ENCODE data around the gene TRIM43B. TPM values are rescaled to one million over a fixed set of nuclear protein-coding genes. Genes with fewer than 3 reads are reported as not detected.
"Not testable (repeated sequence)": the region's sequence is repeated elsewhere in the genome, so short reads cannot be mapped to it uniquely, and the experiment has no call there.

TRIM43B gene
- total RNA-seq (not detected), polyA plus RNA-seq (not detected)
- long read RNA-seq, donor 1: 0 reads
- long read RNA-seq, donor 2: 0 reads
- long read RNA-seq, donor 3: 0 reads
- long read RNA-seq, donor 4: 0 reads
- long read RNA-seq, donor 5: 0 reads
- long read RNA-seq, donor 6: 0 reads
- long read RNA-seq, donor 7: 0 reads
- long read RNA-seq, donor 8: 0 reads
- long read RNA-seq, donor 9: 0 reads
- long read RNA-seq, donor 10: 0 reads

DNA sequence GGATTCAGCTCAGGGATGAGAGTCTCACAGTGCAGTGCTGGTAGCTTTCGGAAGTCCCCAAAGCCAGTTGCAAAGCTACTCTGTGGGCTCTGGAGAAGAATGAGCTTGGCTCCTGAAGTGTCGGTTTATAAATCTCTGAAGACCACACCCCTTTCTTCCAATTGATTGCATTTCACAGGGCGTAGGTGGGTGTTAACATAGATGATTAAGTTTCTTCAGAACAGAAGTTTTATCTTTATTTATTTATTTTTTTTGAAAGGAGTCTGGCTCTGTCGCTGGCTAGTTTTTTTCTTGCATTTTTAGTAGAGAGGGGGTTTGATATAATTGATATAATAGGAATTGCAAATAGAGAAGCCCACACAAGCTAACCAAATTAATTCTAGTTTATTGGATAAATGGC, at the start of gene TRIM43B:
Gene TRIM43B, minus strand, starts transcription at position 101 of the 400 bp plus-strand sequence. CDS start 2,040 bp downstream, outside the sequence.
- intact Hi-C loops (cut with DNase I); H3K27me3 ChIP-seq; H3K9me3 ChIP-seq (replicated peaks in 1 of 3); H3K4me3 ChIP-seq; H3K36me3 ChIP-seq (replicated peaks in 1 of 2); DNase-seq; H3K27ac ChIP-seq; H3K4me1 ChIP-seq (replicated peaks in 1 of 2): not testable (repeated sequence)
- WGBS, 4 donors: 86 to 100% (median 100%) methylated on average over 1 to 2 of the region's 4 CpGs

DNA sequence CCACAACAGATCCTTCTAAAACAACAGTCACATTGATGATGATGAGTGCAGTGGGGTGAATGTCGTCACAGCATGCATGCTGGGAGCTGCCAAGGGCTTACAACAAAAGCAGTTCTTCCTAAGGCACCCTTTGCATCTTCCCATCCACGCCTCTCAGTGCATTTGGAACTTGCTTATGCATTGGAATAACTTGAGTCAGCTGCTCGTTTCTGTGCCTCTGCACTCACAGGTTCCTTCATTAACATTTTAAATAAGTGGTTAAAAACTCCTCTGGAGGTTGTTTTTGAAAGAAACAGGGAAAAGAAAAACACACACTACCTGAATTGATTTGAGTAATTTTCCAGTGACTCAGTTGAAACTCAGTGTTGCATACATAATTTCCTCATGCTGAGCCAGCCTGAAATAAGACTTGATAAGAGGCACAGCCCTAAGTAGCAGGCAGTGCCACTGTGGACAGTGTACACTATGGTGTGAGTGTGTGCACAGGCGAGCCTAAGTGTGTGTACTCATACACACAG, 46.8 kb upstream of the TRIM43B start:
- 91 to 92% (median 92%) methylated on average over 4 of the region's 4 CpGs for WGBS, 4 donors
- peaks cover 11% of the 10 kb centered on the region in 2 donors for H3K4me1 ChIP-seq (replicated peaks in 1 of 2)
- TF ChIP-seq, protein P1, sequence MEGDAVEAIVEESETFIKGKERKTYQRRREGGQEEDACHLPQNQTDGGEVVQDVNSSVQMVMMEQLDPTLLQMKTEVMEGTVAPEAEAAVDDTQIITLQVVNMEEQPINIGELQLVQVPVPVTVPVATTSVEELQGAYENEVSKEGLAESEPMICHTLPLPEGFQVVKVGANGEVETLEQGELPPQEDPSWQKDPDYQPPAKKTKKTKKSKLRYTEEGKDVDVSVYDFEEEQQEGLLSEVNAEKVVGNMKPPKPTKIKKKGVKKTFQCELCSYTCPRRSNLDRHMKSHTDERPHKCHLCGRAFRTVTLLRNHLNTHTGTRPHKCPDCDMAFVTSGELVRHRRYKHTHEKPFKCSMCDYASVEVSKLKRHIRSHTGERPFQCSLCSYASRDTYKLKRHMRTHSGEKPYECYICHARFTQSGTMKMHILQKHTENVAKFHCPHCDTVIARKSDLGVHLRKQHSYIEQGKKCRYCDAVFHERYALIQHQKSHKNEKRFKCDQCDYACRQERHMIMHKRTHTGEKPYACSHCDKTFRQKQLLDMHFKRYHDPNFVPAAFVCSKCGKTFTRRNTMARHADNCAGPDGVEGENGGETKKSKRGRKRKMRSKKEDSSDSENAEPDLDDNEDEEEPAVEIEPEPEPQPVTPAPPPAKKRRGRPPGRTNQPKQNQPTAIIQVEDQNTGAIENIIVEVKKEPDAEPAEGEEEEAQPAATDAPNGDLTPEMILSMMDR (IDR thresholded peaks at IDR 0.05): no peak
- no peak for TF ChIP-seq POLR2A (IDR thresholded peaks at IDR 0.05)
- H3K9me3 ChIP-seq (replicated peaks in 1 of 3): no peaks in the 10 kb centered on the region
- H3K4me3 ChIP-seq: no peak overlapping the region
- DNase-seq: no peak
- intact Hi-C loops (cut with DNase I): no loop called here
- H3K27me3 ChIP-seq: no peaks in the 10 kb centered on the region
- peaks cover 0 to 3% of the 10 kb centered on the region in 2 donors for H3K36me3 ChIP-seq (replicated peaks in 1 of 2)
- no peak overlapping the region for H3K27ac ChIP-seq

DNA sequence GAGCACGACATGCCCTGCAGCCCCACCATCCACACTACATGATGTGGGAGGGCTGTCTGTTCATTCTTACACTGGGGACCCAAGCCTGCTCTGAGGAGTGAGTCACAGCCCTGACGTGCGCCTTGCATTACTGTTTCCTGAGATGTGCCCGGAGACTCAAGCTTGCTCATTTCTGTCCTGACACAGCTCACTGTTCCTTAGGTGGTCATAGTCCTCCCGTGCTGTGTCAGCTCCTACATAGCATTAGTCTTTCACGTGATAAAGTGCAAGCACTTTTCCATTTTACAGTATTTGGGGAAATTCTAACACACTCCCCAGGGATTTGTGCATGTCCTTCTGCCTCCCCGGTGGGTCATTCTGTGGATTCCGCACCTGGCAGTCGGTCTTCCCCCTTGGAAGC, 46.2 kb upstream of the TRIM43B start:
- no peak overlapping the region for H3K27ac ChIP-seq
- H3K27me3 ChIP-seq: no peaks in the 10 kb centered on the region
- intact Hi-C loops (cut with DNase I): no loop called here
- WGBS, 4 donors: 85 to 96% (median 93%) methylated on average over 8 to 9 of the region's 9 CpGs
- DNase-seq: no peak
- no peaks in the 10 kb centered on the region for H3K9me3 ChIP-seq (replicated peaks in 1 of 3)
- H3K4me1 ChIP-seq (replicated peaks in 1 of 2): peaks cover 11% of the 10 kb centered on the region in 2 donors
- TF ChIP-seq POLR2A (IDR thresholded peaks at IDR 0.05): no peak
- TF ChIP-seq, protein P1 (IDR thresholded peaks at IDR 0.05): no peak
- peaks cover 0 to 3% of the 10 kb centered on the region in 2 donors for H3K36me3 ChIP-seq (replicated peaks in 1 of 2)
- H3K4me3 ChIP-seq: no peak overlapping the region

GRCh38 chr2:95526360-95527341, 42.1 kb upstream of the TRIM43B start:
- Histone ChIP-seq H3K27me3 (no peaks in the 10 kb centered on the region), H3K4me1 (replicated peaks in 1 of 2) (peaks cover 11% of the 10 kb centered on the region in 2 donors), H3K9me3 (replicated peaks in 1 of 3) (no peaks in the 10 kb centered on the region), H3K36me3 (replicated peaks in 1 of 2) (peaks cover 0 to 3% of the 10 kb centered on the region in 2 donors), H3K27ac (peak overlapping the region in 4 of 5 donors; percentile 29 to 66 (median 46)), H3K4me3 (peak overlapping the region; percentile 28 to 75 (median 68))
- 4 to 20% (median 10%) methylated on average over 11 to 84 of the region's 84 CpGs for WGBS, 4 donors
- peak in 1 of 2 donors; percentile 40 for TF ChIP-seq POLR2A (IDR thresholded peaks at IDR 0.05)
- TF ChIP-seq, protein P1 (IDR thresholded peaks at IDR 0.05): peak in 3 of 6 experiments; percentile 27 to 30 (median 29)
- peak; percentile 49 to 77 (median 68) for DNase-seq
- intact Hi-C loops (cut with DNase I): no loop called here
